ENCODE data around the gene HORMAD2.
"Not testable (repeated sequence)": the region's sequence is repeated elsewhere in the genome, so short reads cannot be mapped to it uniquely, and the experiment has no call there.

HORMAD2 gene

GRCh38 chr22:30191040-30191701, 110.9 kb downstream of the HORMAD2 start:
- DNase-seq (ENCODE audit: low read depth) = no peak

- DNase-seq (ENCODE audit: low read depth) = no peak
Observed at GRCh38 chr22:30192427-30192826, 112.2 kb downstream of the HORMAD2 start.

- DNase-seq (ENCODE audit: low read depth) = no peak
Observed at GRCh38 chr22:30193031-30193775, 112.9 kb downstream of the HORMAD2 start.

GRCh38 chr22:30195245-30196140, 115.2 kb downstream of the HORMAD2 start:
- DNase-seq (ENCODE audit: low read depth) = no peak

DNA sequence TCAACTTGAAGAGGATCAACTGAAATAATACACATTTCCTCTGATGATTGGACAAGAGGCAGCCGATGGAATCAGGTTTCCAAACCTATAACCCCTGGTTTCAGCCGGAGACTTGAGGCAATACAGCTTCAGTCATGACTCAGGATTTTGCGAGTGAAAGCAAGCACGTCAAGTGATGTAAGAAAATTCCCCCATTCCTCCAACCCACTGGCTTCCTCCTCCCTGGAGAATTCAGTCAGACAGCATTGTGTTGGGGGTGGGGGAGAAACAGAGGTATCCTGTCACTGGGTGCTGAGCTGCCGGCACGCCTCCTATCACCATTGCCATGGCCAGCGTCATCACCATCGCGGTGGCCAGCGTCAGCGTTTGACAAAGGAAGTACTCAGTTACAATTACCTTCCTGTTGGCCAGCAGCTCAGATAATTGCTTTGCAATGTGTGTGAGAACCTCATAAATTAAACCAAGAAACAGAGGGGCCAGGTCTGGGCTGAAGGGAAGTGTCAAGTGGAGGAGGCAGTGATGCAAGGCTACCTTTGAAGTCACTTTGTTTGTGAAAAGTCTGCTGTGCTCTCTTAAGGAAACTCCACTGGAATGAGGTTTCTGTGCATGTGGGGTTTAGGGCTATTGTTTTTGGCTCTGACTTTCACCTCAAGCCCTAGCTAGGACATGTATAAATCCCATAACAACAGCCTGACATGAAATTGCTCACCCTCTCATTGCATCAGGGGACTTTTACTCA, 116.0 kb downstream of the HORMAD2 start:
- peak; percentile 100 for DNase-seq (ENCODE audit: low read depth)

GRCh38 chr22:30196880-30197336, 116.6 kb downstream of the HORMAD2 start:
- no peak for DNase-seq (ENCODE audit: low read depth)

DNA sequence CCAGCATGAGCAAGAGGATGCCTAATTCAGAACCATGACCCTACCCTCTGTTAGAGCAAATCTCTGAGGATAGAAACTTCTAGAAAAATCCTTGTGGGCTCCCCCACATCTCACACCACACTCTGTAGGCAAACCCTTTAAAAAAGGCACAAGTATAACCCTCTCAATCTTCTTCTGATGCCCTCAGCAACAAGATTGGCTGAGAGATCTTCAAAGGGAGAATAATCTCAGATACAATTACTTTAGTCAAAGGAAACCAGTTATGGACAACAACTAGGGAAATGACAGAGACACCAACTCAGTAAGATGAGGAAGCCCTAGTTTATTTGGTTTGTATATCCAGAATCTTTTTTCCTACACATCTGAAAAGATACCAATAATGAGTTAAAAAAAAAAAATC, 117.1 kb downstream of the HORMAD2 start:
- no peak for DNase-seq (ENCODE audit: low read depth)

- DNase-seq (ENCODE audit: low read depth) = no peak
Observed at GRCh38 chr22:30198152-30198825, 118.0 kb downstream of the HORMAD2 start.

GRCh38 chr22:30198921-30199320, 118.7 kb downstream of the HORMAD2 start:
- DNase-seq (ENCODE audit: low read depth) = no peak

DNA sequence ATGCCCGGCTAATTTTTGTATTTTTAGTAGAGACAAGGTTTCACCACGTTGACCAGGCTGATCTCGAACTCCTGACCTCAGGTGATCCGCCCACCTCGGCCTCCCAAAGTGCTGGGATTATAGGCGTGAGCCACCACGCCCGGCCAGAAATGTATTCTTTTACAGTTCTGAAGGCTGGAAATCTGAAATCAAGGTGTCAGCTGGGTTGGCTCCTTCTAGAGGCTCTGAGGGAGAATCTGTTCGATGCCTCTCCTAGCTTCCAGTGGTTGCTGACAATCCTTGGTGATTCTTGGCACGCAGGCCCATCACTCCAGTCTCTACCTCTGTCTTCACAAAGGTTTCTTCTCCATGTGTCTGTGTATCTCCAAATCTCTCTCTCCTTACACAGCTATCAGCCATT, 120.6 kb downstream of the HORMAD2 start:
- DNase-seq (ENCODE audit: low read depth) = not testable (repeated sequence)

DNA sequence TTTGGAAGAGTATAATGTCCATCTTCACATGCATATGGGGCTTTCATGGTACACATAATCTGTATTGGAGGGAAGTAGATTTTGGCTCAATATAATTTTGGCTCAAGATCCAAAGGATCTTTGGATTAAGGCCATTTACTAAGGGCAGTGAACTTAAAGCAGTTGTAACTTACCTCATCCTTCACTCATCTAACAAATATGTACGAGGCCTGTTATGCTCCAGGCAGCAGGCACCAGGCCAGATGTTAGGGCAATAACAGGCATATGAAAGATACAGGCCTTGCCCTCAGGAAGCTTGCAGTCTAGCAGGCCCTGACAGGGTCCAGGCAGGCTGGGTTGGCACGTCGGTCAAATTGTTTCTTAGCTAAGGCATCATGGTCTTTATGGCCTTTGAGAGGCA, 121.7 kb downstream of the HORMAD2 start:
- DNase-seq (ENCODE audit: low read depth) = peak; percentile 67

GRCh38 chr22:30202531-30203006, 122.3 kb downstream of the HORMAD2 start:
- no peak for DNase-seq (ENCODE audit: low read depth)

DNA sequence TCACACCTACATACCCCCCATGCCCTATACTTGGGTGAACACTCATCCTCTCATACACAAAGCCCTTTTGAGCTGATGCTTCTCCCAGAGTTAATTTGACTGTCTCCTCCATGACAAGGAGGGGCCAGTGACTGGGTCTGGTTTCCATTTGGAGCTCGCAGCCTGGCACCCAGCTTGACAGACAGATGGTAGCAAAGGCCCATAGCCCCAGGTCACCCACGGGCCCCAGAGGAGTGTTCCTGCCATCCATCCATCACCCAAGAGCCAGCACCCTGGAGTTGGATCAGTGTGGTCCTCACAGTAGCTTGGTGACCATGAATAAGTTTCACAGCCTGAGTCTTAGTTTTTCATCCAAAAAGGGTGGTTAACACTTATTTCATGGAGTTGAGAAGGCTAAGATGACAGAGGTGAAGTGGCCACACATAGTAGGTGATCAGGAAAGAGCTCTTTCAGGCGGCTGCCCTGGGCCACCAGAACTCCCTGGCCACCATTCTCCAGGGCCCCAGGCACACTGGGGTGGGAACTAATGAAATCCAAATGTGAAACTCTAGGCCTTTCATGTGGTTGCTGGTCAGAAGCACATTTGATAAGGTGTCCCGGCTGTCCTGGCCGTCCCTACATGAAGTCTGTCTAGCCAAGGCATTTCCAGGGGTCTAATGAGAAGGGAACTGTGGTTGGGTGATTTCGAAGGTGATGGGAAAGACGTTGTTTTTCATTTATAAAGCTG, 123.9 kb downstream of the HORMAD2 start:
- DNase-seq (ENCODE audit: low read depth) = no peak

DNA sequence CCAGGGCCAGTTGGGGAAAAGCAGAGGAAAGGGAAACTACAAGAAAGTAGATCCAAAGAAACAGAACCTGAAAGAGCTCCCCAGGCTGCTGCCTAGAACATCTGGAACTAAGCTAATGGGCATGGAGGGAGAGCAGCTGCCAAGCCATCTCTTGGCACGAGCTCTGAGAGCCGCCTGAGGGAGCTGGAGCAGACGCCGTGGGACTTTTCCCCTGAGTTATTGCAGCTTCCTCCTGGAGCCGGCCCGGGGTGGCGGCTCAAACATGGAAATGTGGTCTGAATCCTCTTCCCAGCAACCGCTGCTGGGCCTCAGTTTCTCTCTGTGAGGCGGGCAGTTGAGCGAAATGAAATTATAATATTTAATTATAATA, 124.5 kb downstream of the HORMAD2 start:
- DNase-seq (ENCODE audit: low read depth) = no peak

GRCh38 chr22:30205281-30206115, 125.2 kb downstream of the HORMAD2 start:
- peak; percentile 84 for DNase-seq (ENCODE audit: low read depth)

DNA sequence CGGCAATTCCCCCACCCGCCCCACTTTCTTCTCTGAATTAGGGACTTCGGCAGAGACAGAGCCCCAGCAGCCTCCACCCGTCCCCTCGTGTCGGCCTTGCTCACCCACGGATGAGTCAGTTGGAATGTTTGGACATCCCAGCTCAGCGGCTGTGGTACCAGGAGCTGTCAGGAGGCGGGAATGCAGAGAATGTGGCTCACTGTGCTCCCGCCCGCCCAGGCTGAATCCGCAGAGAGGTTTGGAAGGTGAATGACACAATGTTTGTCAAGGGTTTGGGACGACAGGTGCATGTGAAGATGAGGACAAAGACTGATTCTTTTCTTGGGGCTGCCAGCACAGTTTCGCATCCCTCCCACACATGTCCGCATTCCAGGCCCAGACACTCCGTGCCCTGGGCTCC, 126.7 kb downstream of the HORMAD2 start:
- peak; percentile 94 for DNase-seq (ENCODE audit: low read depth)

- peak; percentile 70 for DNase-seq (ENCODE audit: low read depth)
Observed at GRCh38 chr22:30208631-30209603, 128.7 kb downstream of the HORMAD2 start.

DNA sequence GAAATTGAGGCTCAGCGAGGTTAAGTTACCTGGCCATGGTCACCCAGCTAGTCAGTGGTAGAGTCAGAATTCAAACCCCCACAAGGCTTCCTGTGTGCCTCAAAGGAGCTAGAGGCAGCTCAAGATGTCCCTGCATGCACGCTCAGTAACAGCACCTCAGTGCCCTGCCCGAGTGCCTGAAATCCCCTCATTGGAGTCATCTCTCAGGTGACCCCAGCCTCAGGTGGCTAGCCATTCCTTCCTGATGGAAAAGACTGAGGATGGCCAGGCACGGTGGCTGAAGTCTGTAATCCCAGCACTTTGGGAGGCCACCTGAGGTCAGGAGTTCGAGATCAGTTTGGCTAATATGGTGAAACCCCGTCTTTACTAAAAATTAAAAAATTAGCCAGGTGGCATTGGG, 129.4 kb downstream of the HORMAD2 start:
- no peak for DNase-seq (ENCODE audit: low read depth)

Measured in non-pigmented ciliary epithelial cell (primary cell).